Left lobe of liver (tissue), 2 donors: ENCODE results near the gene FXYD2. TPM values are rescaled to one million over a fixed set of nuclear protein-coding genes. Genes with fewer than 3 reads are reported as not detected.
"Not testable (repeated sequence)": the region's sequence is repeated elsewhere in the genome, so short reads cannot be mapped to it uniquely, and the experiment has no call there.

Experiments used
- ATAC-seq: fragments of 200-7000 bp; cut with Tn5 transposase; one replicate; pipeline ENCODE4 v1.9.1; 2020; ENCODE audit warnings: mild to moderate bottlenecking, moderate library complexity
- DNase-seq: peaks from one replicate; pipeline ENCODE4 v3.0.0-alpha.2; 2020; ENCODE audit warnings: low spot score
- total RNA-seq: library from RNA; stranded (reverse); gene quantifications from one replicate; pipeline ENCODE4 v1.2.1, GENCODE V29; 2021
- donor health status: DM: no; HTN: no; CAD: no; lungs with moderate emphysema.
- donor health status: DM: no; HTN: yes; CAD: no.

Gene FXYD2
- total RNA-seq, 1 donor from 2014 or later = 13.6 TPM

DNA sequence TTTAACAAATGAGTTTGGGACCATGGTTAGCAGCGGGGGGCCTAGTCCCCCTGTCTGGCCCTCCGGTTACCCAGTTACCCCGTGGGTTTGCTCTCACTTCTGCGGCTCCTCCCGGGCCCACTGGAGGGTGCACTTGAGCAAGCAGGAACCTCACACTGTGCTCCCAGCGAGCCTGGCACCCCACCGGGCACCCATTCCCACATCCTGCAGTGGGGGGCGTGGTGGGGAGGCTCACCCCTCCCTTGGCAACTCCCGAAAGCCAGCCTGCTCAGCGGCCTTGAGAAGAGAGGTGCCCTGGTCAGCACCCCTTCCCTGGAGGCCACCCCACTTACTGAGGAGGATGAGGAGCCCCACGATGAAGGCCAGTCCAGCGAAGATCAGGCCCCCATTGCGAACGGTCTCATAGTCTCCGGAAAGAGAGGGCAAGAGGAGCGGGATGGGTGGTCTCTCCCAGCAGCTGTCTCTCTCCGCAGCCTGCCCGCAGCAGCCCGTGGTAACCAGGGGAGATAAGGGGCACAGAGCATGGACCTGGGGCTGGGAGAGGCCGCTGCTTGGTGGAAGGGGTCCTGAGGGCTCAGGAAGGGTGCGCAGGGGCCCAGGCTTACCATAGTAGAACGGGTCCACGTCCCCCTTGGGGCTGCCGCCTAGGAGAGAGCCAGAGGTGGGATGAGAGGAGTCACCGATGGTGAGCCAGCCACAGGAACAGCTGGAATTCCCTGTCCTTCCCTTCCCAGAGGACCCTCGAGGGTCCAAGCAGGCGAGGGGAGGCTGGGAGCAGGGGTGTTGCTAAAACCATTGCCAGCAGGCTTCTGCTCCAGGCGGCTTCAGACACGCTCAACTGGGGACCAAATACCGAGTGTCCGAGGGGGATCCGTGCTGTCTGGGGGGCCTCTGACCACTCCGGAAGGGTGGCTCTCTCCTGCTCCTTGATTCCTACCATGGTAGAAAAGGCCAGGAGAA, 2.2 kb downstream of the FXYD2 start:
- no peak for DNase-seq
- peak; percentile 16 for ATAC-seq

DNA sequence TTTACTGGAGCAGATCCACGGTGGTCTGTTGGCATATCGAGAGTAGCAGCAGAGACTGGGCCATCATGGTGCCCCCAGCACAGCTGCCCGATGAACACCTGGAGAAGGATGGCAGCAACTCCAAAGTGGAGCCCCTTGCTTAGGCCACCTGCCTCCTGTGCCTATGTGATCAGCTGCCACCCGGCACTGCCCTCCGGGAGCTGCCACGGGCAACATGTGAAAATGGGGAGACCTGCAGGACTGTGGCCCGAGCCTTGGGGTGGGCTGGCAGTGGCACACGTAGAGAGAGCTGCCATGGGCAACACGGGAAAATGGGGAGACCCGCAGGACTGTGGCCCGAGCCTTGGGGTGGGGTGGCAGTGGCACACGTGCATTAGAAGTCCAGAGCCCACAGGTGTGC, 3.1 kb downstream of the FXYD2 start:
- ATAC-seq (no peak), DNase-seq (no peak)

DNA sequence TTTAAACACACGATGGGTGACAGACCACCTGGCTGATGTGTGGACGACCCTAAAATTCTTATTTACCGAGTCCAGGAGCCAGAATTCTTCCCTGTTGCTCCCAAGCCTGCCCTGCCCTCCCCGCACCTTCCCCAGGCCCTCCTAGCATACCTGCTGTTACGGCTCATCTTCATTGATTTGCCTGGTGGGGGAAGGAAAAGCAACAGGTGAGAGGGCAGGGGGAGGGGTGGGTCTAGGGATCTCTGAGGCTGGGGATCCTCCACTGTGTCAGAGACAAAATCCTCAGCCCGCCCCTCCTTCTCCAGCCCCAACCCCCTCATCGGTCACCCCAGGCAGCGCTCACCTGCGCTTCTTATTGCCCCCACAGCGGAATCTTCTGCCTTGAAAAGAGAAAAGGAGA, 4.0 kb downstream of the FXYD2 start:
- no peak for ATAC-seq
- no peak for DNase-seq

DNA sequence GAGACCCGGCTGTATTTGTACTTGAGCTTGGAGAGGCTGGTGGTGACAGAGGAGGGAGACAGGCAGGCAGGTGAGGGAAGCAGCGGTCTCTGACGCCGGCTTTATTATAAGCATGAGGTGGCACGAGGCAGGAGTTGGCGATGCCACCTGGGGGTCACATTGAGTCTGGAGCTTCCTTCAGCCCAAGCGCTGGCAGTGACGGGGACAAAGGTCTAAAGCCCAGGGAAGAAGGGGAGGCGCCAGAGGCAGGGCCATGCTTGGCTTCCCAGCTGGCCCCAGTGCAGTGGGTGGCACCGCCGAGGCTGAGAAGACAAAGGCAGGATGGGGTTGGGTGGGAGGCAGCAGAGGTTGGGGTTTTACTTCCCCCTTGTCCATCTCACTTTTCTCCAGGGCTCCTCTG, 4.5 kb downstream of the FXYD2 start:
- ATAC-seq (no peak), DNase-seq (no peak)

DNA sequence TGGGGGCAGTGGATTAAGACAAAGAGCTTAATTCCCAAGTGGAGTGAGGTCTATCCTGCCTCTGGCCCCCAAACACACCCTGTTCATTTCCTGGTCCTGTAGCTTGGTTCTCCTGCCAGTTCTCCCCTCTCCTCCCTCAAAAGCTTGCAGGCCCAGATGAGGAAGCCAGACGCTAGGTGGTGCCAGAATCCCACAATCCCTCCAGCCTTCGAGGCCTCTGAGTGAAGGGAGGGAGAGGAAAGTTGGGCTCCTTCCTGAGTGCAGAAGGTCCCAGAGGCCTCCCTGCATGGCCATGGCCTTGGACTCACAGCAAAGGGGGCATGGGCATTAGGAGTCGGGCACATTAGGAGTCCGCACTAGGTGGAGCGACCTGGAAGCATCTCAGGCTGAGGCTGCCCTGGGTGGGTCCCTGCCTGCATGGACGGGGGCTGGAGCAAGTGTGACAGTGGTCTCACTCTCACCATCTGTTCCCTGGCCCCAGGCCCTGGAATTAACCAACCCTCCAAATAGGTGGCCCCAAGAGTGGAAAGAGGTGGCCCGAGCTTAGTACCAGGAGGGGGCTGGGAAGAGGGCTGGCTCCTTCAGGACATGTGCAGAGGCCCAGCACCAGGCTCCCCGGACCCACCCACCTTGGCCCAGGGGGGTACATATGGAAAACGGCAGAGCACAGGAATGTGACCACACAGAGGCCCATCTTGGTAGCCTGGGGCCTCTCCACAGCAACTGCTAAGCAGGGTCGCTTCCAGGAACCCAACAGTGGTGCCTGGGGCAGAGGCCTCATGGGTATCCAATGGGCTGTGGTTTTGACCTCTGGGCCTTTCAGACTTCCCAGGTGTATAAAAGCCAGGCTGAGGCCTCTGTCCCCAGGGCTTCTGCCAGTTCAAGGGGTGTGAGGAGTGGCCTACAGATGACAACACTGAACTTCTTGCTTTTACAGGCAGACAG, 5.2 kb downstream of the FXYD2 start:
- ATAC-seq = no peak
- DNase-seq = no peak

DNA sequence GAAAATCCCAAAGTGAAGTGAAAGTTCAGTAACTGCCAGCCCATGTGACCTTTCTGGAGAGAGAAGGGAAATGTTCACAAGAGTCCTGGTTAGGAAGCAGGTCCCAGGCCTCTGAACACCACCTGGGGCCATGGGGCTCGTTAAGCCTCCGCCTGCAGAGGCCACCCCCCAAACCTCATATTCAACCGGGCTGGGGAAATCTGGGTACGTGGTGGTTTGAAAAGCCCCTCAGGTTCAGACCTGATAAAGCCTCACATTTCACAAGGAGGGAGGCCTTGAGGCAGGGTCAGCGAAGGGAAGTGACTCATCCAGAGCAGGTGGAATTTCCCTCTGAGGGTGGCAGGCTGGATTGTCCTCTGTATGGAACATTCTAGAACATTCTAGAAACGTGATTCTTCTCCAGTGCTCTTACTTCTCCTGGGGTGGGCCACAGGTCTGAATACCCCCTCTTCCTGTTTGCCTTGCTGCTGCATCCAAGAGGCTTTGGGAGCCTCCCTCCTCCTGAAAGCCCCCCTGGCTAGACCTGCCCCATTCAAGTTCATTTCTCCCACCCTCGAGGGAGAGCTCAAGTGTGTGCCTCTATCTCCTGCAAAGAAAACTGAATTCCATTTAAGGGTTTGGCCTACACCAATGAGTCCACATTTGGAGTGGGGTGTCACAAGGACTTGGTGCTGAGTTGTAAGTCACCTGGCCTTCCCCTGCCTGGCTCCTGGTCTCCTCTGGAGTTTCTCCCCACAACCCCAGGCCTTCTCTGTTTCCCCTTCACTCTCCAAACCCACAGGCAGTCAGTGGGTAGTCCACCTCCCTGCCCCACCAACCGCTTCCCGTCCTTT, 6.3 kb downstream of the FXYD2 start:
- DNase-seq = no peak
- ATAC-seq = peak; percentile 5

DNA sequence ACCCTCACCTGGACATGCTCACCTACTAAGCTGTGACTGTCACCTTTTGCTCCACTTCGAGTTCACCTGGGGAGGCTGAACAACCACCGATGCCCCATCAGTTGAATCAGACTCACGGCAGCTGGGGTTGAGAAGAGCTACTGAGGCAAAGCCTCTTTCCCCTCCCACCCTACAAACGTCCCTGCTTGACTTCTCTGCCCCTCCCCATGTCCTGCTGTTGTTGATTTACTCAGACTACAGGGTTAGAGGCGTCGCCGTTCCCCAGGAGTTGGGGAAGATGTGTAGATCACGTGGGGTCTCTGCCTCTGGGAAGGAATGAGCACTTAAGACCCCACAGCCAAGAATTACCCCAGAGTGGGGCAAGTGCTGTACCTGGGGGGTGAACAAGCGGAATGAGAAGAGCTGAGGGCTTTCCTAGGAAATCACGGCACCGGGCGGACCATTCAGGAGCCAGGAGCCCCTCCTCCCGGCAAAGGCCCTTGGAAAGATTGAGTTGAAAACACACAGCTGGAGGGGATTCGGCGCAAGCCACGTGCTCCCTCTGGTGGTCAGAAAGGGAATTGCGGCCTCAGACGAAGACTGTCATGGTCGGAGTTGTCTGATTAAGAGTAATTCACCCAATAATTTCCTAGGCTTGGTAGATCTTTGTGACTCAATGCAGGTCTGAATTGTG, 7.0 kb downstream of the FXYD2 start:
- ATAC-seq = peak; percentile 83
- DNase-seq = peak; percentile 74

DNA sequence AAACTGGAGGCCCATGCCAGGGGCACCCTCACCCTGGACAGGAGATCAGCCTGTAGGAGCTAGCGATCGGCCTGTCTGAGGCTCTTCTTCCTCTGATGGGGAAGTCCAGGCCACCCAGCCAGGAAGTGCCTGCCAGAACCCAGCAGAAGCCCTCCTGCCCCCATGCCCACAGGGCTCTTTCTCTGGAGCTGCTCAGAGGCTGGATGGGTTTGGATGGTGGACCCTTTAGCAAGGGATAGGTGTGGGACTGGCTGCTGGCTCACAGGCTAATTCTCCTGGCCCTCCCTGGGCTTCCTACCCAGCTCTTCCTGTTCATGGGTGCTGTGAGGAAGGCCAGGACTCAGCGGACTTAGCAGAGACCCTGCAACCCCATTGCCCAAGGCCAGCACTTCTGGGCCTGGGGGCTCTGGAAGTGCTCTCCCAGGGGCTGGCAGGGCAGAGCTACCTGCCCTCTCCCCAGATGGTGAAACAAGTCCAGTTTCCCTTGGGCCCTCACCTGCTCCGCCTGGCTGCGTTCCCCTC, 7.6 kb downstream of the FXYD2 start:
- ATAC-seq (no peak), DNase-seq (no peak)

DNA sequence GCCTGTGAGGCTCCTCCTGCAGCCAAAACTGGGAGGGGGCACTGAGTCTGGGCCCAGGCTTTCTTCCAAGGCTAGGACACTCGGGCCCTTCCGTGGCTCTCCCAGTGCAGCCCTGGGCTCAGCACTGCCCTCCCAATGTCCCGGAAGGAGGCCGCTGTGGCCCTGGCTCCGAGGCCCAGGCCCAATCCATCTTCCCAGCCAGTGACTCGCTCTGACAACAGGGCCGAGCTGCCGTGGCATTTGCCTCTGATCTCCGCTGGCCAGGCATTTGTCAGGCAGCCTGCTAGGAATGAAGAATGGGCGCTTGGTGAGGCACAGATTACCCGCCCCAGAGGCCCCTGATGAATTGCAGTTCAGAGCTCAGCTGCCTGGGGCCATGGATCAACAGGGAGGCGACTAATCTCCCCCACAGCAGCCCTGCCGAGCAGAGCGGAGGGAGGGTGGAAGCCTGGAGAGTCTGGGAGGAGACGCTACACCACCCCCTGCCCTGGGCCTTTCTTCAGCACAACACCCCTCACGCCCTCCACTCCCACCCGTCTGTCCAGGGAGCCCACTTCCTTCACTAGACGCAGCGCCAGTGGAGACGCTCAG, 8.3 kb downstream of the FXYD2 start:
- ATAC-seq (no peak), DNase-seq (no peak)

DNA sequence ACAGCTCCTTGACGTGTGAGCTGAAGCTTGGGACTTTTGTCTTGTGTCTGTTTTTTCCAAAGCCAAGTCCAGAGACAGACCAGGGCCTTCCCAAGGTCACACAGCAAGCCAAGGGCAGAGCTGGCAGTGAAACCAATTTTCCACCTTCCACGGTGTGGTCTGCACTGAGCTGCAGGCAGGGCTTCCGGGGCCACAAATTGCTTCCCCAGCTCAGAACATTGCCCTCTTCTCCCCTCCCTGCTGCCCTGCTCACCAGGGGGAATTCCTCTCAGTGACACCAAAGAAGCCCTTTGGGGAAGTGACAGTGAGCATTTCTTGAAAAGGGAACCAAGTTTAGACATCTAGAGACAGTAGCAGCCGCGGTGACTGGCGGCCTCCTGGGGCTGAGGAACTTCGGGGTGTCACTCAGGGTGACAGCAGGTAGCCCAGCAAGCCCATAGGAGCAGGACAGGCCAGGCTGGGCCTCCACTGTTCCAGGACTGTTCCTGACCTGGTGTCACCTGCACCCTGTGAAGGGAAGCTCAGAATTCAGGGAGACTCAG, 9.2 kb downstream of the FXYD2 start:
- DNase-seq = no peak

DNA sequence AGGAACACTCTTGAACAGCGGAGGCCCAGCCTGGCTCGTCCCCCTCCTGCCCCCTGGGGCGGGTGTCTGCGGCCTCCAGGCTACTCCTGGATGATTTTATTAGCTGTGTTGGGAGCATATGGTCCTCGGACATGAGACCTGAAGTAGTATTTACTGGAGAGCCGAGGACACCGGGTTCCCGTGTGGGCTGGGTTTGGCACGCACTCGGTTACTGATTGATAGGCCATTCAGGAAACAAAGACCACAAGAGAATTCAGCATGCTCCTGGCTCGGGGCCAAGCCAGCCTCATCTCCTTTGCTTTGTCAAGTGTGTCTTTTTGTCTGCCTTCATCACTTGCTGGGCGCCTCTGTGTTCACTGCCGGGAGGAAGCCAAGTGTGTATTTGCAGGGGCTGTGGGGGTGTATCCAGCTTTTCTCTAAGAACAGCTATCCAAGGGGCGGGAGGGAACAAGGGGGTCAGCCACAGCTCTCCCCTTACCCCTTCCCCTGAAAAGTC, 9.7 kb downstream of the FXYD2 start:
- DNase-seq (no peak), ATAC-seq (no peak)

More for the DNA sequence above, 9.2 kb downstream of the FXYD2 start:
- peak; percentile 20 for ATAC-seq

DNA sequence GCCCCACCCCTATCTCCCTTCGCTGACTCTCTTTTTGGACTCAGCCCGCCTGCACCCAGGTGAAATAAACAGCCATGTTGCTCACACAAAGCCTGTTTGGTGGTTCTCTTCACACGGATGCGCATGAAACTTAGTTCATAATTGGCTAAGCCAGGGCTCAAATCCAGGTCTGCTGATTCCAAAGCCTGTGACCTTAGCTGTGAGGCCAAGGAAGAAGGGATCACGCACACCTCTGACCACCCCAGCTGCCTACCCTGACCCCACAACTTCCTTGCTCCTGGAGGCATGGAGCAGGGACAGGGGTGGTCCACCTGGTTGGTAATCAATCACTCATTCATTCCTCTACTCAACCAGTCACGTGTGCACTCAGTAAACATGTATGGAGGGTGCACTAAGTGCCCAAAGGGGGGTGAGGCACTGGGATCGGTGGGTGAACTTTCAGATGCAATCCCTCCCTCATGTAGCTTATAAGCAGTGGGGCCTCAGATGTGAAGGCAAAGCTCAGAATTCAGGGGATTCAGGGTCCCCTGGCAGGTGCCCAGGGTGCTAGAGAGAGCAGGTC, 10.3 kb downstream of the FXYD2 start:
- no peak for DNase-seq
- ATAC-seq = no peak

DNA sequence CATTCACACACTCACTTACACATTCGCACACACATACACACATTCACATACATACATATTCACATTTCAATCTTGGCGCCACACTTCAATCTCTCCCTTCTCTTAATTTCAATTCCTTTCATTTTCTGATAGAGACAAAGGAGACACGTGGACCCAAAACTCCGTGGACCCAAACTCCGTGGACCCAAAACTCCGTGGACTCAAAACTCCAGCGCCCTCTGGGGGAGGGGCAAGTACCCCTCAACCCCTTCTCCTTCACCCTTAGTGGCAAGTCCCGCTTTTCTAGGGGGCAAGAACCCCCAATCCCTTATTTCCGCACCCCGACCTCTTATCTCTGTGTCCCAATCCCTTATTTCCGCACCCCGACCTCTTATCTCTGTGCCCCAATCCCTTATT, 14.5 kb downstream of the FXYD2 start:
- ATAC-seq, DNase-seq: not testable (repeated sequence)

DNA sequence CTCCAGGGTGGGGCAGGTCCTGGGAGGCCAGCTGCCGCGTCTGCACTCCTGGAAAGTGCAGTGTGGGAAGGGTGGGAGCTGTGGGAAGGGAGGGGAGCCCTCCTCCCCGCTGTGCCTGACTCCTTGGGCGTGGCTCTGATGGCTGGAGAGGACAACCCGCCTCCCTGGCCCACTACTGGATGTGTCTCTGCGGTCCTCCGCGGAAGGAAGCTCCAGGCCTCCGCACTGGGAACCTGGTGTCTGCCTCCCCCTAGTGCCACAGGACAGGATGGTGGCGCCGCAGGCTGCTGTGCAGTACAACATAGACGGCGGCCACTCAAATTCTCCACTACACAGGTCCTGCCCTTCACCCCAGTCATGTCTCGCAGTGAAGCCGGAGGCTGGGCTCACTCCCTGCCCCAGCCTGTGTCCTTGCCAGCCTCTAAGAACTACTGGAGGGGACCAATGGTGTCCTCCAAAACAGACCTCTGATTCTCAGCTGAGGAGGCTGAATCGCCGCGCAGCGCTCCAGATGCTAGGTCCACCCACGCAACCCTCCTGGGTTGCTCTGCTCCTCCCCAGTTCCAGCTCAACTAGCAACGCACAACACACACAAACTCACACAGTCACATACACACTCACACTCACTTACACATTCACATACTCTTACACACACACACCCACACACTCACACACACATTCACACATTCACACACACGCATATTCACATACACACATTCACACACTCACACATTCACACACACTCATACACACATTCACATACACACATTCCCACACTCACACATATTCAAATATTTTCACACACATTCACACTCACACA, 15.1 kb downstream of the FXYD2 start:
- ATAC-seq = peak; percentile 69
- no peak for DNase-seq

DNA sequence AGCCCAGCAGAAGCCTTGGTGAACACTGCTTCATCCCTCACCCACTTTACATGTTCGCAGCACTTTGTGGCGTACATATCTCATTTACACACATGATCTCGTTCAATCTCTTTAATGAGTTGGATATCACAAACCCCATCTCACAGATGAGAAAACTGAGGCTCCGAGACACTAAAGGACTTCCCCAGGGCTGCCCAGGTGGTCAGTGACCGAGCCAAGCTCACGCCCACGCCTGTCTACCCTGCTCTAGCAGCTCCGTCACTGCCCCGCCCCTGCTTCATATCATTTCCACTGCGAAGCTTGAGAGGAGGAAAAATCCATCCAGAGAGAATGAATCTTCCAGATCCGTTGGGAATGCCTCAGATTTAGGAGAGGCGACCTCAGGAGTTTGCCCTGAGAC, 15.8 kb downstream of the FXYD2 start:
- DNase-seq = no peak
- no peak for ATAC-seq

DNA sequence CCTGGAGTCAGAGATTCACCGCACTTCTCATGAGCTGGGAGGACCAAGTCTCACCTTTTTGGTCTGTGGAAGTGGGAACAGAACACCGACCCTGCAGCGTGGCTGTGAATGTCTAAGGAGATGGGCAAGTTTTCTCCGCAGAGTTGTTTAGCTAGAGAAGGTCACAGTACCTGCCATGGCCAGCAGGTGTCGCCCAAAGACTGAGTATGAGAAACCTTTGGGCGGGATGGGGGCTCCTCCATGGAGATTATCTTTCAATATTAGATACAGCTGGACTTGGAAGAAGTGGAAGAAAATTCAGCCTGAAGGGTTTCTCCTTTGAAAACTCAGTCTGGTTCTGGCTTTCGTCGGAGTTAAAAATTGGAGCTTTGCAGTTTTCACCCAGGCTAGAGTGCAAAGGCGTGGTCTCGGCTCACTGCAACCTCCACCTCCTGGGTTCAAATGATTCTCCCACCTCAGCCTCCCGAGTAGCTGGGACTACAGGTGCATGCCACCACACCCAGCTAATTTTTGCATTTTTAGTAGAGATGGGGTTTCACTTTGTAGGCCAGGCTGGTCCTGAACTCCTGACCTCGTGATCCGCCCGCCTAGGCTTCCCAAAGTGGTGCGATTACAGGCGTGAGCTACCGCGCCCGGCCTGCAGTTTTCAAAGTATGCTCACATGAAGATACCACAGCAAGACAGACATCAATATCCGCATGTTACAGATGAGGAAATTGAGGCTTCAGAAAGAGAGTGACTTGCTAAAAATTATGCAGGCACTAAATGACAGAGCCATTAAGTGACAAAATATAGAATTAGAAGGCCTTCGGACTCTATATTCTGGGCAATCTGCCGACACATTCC, 16.8 kb downstream of the FXYD2 start:
- DNase-seq = no peak
- ATAC-seq = peak; percentile 91

DNA sequence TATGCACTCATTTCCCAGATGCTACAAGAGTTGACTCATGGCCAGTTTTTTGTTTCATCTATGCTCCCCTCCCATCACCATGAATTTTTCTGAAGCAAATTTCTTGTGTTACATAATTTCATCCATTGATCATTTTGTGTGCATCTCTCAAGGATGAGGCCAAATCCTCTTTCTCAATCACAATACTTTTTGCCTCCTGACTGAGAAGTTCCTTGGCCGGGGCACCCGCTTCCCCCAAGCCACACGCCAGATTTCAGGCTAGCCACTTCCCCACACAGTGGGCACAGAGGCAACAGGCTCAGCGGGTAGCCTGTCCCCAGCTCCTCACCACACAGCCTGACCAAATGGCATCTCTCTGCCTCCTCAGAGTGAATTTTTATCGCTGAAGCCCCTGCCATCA, 17.7 kb downstream of the FXYD2 start:
- DNase-seq = no peak
- no peak for ATAC-seq
